Prostate gland (tissue), 2 donors: ENCODE results near the gene CCDC182. TPM values are rescaled to one million over a fixed set of nuclear protein-coding genes. Genes with fewer than 3 reads are reported as not detected.

ENCODE experiments used
- DNase-seq: peaks from one replicate; pipeline ENCODE4 v3.0.0-alpha.2; 2019; ENCODE audit warnings: low spot score
- H3K27ac ChIP-seq, 2 donors: fragments of 200-600 bp; sonication (generic); 2 replicates each; pipeline ENCODE4 v1.5.1; 2017 to 2019
- H3K27me3 ChIP-seq: fragments of 200-600 bp; sonication (generic); replicated peaks from 2 replicates; pipeline ENCODE4 v1.5.1; 2019; ENCODE audit not compliant: insufficient read depth
- H3K36me3 ChIP-seq, 2 donors: fragments of 200-600 bp; sonication (generic); 1 replicate in 1 of 2; 2 replicates in 1 of 2; pipeline versions ENCODE4 v1.5.1 to v1.8.1; 2017 to 2019
- H3K4me1 ChIP-seq: fragments of 200-600 bp; sonication (generic); replicated peaks from 2 replicates; pipeline ENCODE4 v1.5.1; 2019
- H3K4me3 ChIP-seq, 2 donors: fragments of 200-600 bp; sonication (generic); 2 replicates each; pipeline ENCODE4 v1.5.1; 2017 to 2019
- H3K9me3 ChIP-seq: fragments of 200-600 bp; sonication (generic); 2 replicates; pipeline ENCODE4 v1.5.1; 2017
- POLR2A ChIP-seq: fragments of 450-650 bp; IDR thresholded peaks from one replicate; pipeline ENCODE4 v1.6.1; 2016; ENCODE audit warnings: antibody characterized with exemption, mild to moderate bottlenecking
- POLR2AphosphoS5 ChIP-seq: sonication (generic); formaldehyde crosslinking; IDR thresholded peaks from one replicate; pipeline ENCODE4 v1.6.1; 2017; ENCODE audit warnings: antibody characterized with exemption
- WGBS: methylation state at CpG from one replicate; pipeline ENCODE4 v1.1.5; 2018; 5-methylcytosine and 5-hydroxymethylcytosine counted together
- intact Hi-C: fragments of 100-400 bp; cut with DNase I; formaldehyde crosslinking; loops from one replicate; pipeline ENCODE4 v1.14.2; 2022
- total RNA-seq, 2 donors: library from RNA; depleted of rRNA; stranded (reverse); fragments of >200 nt; gene quantifications; one replicate each; pipeline ENCODE4 v1.1.0, GENCODE V29; 2016
- TF ChIP-seq, protein P1 (sequence below), 4 experiments: fragments of 200-600 bp in 2 of 4; fragments of 450-650 bp in 2 of 4; sonication (generic) in 2 of 4; IDR thresholded peaks; 1 replicate in 3 of 4; 2 replicates in 1 of 4; pipeline ENCODE4 v1.5.1; 2016 to 2019; ENCODE audit warnings: antibody characterized with exemption in 4 of 4, mild to moderate bottlenecking in 2 of 4, moderate library complexity in 2 of 4

CCDC182 gene
- total RNA-seq, 2 donors from 2014 or later = 1.1 TPM; not detected in 1

GRCh38 chr17:57722704-57723043, 22.4 kb downstream of the CCDC182 start:
- Histone ChIP-seq H3K27ac (no peak overlapping the region), H3K4me3 (no peak overlapping the region), H3K4me1 (no peaks in the 10 kb centered on the region), H3K27me3 (no peaks in the 10 kb centered on the region), H3K36me3 (no peaks in the 10 kb centered on the region), H3K9me3 (no peaks in the 10 kb centered on the region)
- intact Hi-C loops = no loop called here
- 89% methylated on average over 7 of the region's 7 CpGs for WGBS
- DNase-seq = no peak
- TF ChIP-seq, protein P1, sequence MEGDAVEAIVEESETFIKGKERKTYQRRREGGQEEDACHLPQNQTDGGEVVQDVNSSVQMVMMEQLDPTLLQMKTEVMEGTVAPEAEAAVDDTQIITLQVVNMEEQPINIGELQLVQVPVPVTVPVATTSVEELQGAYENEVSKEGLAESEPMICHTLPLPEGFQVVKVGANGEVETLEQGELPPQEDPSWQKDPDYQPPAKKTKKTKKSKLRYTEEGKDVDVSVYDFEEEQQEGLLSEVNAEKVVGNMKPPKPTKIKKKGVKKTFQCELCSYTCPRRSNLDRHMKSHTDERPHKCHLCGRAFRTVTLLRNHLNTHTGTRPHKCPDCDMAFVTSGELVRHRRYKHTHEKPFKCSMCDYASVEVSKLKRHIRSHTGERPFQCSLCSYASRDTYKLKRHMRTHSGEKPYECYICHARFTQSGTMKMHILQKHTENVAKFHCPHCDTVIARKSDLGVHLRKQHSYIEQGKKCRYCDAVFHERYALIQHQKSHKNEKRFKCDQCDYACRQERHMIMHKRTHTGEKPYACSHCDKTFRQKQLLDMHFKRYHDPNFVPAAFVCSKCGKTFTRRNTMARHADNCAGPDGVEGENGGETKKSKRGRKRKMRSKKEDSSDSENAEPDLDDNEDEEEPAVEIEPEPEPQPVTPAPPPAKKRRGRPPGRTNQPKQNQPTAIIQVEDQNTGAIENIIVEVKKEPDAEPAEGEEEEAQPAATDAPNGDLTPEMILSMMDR (IDR thresholded peaks at IDR 0.05) = no peak
- TF ChIP-seq POLR2AphosphoS5 (no peak), POLR2A (no peak)

- intact Hi-C loops = no loop called here
- TF ChIP-seq, protein P1 (IDR thresholded peaks at IDR 0.05) = no peak
- no peak for TF ChIP-seq POLR2AphosphoS5
- no peak for TF ChIP-seq POLR2A
- H3K36me3 ChIP-seq = no peaks in the 10 kb centered on the region
- 92% methylated on average over 3 of the region's 3 CpGs for WGBS
- no peaks in the 10 kb centered on the region for H3K9me3 ChIP-seq
- no peaks in the 10 kb centered on the region for H3K27me3 ChIP-seq
- H3K4me1 ChIP-seq = no peaks in the 10 kb centered on the region
- no peak overlapping the region for H3K27ac ChIP-seq
- H3K4me3 ChIP-seq = no peak overlapping the region
- no peak for DNase-seq
These were observed 23.0 kb downstream of the CCDC182 start for GRCh38 chr17:57721967-57722703.

- Histone ChIP-seq H3K27me3 (no peaks in the 10 kb centered on the region), H3K9me3 (no peaks in the 10 kb centered on the region), H3K36me3 (no peaks in the 10 kb centered on the region), H3K4me1 (no peaks in the 10 kb centered on the region), H3K4me3 (no peak overlapping the region), H3K27ac (no peak overlapping the region)
- no peak for DNase-seq
- no peak for TF ChIP-seq POLR2AphosphoS5
- TF ChIP-seq POLR2A = no peak
- TF ChIP-seq, protein P1 (IDR thresholded peaks at IDR 0.05) = no peak
- WGBS = 94% methylated on average over 2 of the region's 2 CpGs
- intact Hi-C loops = no loop called here
These were observed 24.6 kb downstream of the CCDC182 start for GRCh38 chr17:57720386-57721035.

- intact Hi-C loops = no loop called here
- no peak overlapping the region for H3K27ac ChIP-seq
- no peaks in the 10 kb centered on the region for H3K36me3 ChIP-seq
- 78% methylated on average over 8 of the region's 8 CpGs for WGBS
- no peak for TF ChIP-seq POLR2AphosphoS5
- TF ChIP-seq POLR2A = no peak
- TF ChIP-seq, protein P1 (IDR thresholded peaks at IDR 0.05) = no peak
- H3K9me3 ChIP-seq = no peaks in the 10 kb centered on the region
- H3K4me3 ChIP-seq = no peak overlapping the region
- no peaks in the 10 kb centered on the region for H3K27me3 ChIP-seq
- DNase-seq = no peak
- H3K4me1 ChIP-seq = no peaks in the 10 kb centered on the region
These were observed 26.2 kb downstream of the CCDC182 start for GRCh38 chr17:57718878-57719277.

DNA sequence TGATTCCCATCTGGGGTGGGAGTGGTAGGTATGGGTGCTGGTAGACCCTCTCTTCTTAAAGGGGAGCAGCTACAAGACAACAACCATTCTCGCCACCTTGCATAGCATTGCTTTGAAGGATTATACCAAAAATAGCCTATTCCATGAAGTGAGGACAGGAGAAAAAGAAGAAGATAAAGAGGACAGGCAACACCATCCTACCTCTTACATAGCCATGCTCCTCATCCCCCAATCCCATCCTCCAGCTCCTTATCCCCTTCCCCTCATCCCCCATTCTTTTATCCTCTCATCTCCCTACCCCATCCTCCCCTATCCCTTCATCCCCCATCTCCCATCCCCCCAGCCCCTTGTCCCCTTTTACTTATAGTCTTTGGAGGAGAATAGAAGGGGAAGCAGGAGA, 29.1 kb downstream of the CCDC182 start:
- TF ChIP-seq, protein P1 (IDR thresholded peaks at IDR 0.05) = no peak
- TF ChIP-seq POLR2AphosphoS5 = no peak
- no peak for TF ChIP-seq POLR2A
- no peak for DNase-seq
- no peaks in the 10 kb centered on the region for H3K36me3 ChIP-seq
- no peaks in the 10 kb centered on the region for H3K27me3 ChIP-seq
- no peaks in the 10 kb centered on the region for H3K4me1 ChIP-seq
- no peak overlapping the region for H3K4me3 ChIP-seq
- H3K9me3 ChIP-seq = no peaks in the 10 kb centered on the region
- 97% methylated on average over 1 of the region's 1 CpG for WGBS
- no peak overlapping the region for H3K27ac ChIP-seq
- intact Hi-C loops = no loop called here
